ENCODE measurements around the gene CFAP74. TPM values are rescaled to one million over a fixed set of nuclear protein-coding genes. Genes with fewer than 3 reads are reported as not detected.

CFAP74 gene
- total RNA-seq, 1 experiment from 2014 or later, result 0.28 TPM

DNA sequence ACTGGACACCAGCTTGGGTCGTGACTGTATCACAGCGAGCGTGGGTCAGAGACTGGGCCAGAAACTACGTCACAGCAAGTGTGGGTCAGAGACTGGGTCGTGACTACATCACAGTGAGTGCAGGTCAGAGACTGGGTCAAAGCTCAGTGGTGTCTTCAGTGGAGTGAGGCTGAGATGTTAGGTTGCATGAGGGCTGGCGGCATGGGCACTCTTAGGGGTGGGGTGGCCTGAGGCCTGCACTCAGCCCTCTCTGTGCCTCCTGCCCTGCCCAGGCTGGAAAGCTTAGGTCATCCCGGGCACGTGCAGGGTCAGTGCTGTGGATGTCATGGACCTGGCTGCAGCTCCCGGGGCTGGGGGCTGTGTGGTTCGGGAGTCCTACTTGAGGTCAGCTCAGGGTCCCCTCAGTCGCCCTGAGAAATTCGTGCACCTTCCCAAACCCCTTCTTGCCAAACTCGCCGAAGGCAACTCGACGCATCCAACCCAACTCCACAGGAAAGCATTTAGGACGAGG is 19.0 kb downstream of the CFAP74 start:
- Histone ChIP-seq H4K20me1 (ENCODE audit: control insufficient read depth, insufficient read depth, insufficient read length) (no peaks in the 10 kb centered on the region), H3K23ac (ENCODE audit: insufficient read length, low read depth, low read length) (no peak overlapping the region), H3K14ac (ENCODE audit: insufficient read depth, low read length) (peak overlapping the region; percentile 54; the same call in 1 of the 2 replicates), H3K27ac (ENCODE audit: insufficient read length, low read depth, low read length) (no peak overlapping the region), H3K23me2 (ENCODE audit: insufficient read length, low read depth, low read length, poor library complexity, severe bottlenecking) (no peaks in the 10 kb centered on the region), H2BK5ac (ENCODE audit: insufficient read length, low read length) (peak overlapping the region; percentile 57), H3K27me3 (ENCODE audit: insufficient read depth, low read length) (no peaks in the 10 kb centered on the region), H3K4me1 (ENCODE audit: insufficient read depth, low read length) (no peaks in the 10 kb centered on the region; the same call in 1 of the 2 replicates), H2AK5ac (ENCODE audit: insufficient read length, low read length) (no peak overlapping the region), H2AFZ (ENCODE audit: low read length) (no peak overlapping the region), H2BK15ac (ENCODE audit: low read depth, low read length) (no peak overlapping the region), H4K5ac (ENCODE audit: insufficient read length, low read depth, low read length) (no peak overlapping the region), H4K8ac (replicated peaks; ENCODE audit: insufficient read length, low read depth, low read length) (peak overlapping the region; percentile 15), H3K4ac (ENCODE audit: low read depth, low read length) (no peak overlapping the region), H3T11ph (ENCODE audit: low read length) (no peak overlapping the region), H3K9ac (ENCODE audit: extremely low read depth, insufficient read length, low read length) (no peak overlapping the region), H3K9me3 (ENCODE audit: control insufficient read depth, low read depth, low read length) (no peaks in the 10 kb centered on the region), H3K4me2 (ENCODE audit: insufficient read depth, insufficient read length, low read length) (no peak overlapping the region), H3K79me1 (ENCODE audit: insufficient read depth, low read depth, low read length, poor library complexity, severe bottlenecking) (no peaks in the 10 kb centered on the region), H2BK120ac (ENCODE audit: low read depth, low read length, poor library complexity, severe bottlenecking) (no peak overlapping the region), H3K18ac (ENCODE audit: insufficient read length, low read depth, low read length) (no peak overlapping the region), H2BK12ac (ENCODE audit: insufficient read length, low read depth, low read length) (no peak overlapping the region), H4K91ac (ENCODE audit: insufficient read length, low read depth, low read length) (no peak overlapping the region), H3K56ac (ENCODE audit: insufficient read length, low read depth, low read length) (no peak overlapping the region), H2BK20ac (ENCODE audit: low read depth, low read length, poor library complexity, severe bottlenecking) (no peak overlapping the region), H3K79me2 (ENCODE audit: insufficient read depth, low read length) (no peaks in the 10 kb centered on the region)
- H3K27ac Mint-ChIP-seq, result peak overlapping the region in 2 of 3 experiments; percentile 37 to 72; a peak in 2 of 7 replicates
- no peak overlapping the region for H3K4me3 Mint-ChIP-seq
- H3K27me3 Mint-ChIP-seq (ENCODE audit: low read depth), result no peaks in the 10 kb centered on the region; the same call in 1 of the 2 replicates
- peaks cover 7% of the 10 kb centered on the region in 2 experiments for H3K4me1 Mint-ChIP-seq
- WGBS (ENCODE audit: extremely low coverage, insufficient read length, low lambda C conversion rate), result no CpG with 5 or more reads among the region's 17 CpGs
- TF ChIP-seq, protein P1, sequence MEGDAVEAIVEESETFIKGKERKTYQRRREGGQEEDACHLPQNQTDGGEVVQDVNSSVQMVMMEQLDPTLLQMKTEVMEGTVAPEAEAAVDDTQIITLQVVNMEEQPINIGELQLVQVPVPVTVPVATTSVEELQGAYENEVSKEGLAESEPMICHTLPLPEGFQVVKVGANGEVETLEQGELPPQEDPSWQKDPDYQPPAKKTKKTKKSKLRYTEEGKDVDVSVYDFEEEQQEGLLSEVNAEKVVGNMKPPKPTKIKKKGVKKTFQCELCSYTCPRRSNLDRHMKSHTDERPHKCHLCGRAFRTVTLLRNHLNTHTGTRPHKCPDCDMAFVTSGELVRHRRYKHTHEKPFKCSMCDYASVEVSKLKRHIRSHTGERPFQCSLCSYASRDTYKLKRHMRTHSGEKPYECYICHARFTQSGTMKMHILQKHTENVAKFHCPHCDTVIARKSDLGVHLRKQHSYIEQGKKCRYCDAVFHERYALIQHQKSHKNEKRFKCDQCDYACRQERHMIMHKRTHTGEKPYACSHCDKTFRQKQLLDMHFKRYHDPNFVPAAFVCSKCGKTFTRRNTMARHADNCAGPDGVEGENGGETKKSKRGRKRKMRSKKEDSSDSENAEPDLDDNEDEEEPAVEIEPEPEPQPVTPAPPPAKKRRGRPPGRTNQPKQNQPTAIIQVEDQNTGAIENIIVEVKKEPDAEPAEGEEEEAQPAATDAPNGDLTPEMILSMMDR (conservative IDR thresholded peaks at IDR 0.05), result no peak
- H3K36me3 Mint-ChIP-seq (ENCODE audit: insufficient read depth in 1 of 3, low read depth in 3 of 3), result peaks cover 0 to under 1% (median 0%) of the 10 kb centered on the region in 3 experiments; a peak in 1 of 7 replicates
- no peak for DNase-seq
- peaks cover 0 to 2% of the 10 kb centered on the region in 2 experiments; a peak in 3 of 5 replicates for H3K9me3 Mint-ChIP-seq
